ENCODE measurements around the gene EBNA1BP2. TPM values are rescaled to one million over a fixed set of nuclear protein-coding genes. Genes with fewer than 3 reads are reported as not detected.
"Not testable (repeated sequence)": the region's sequence is repeated elsewhere in the genome, so short reads cannot be mapped to it uniquely, and the experiment has no call there.

EBNA1BP2 gene
- total RNA-seq, 1 experiment from 2014 or later, result 169 TPM

GRCh38 chr1:43217747-43218146, 45.7 kb upstream of the EBNA1BP2 start:
- Histone ChIP-seq H3K36me3 (ENCODE audit: insufficient read depth, low read length, poor library complexity, severe bottlenecking) (no peaks in the 10 kb centered on the region), H3K27ac (ENCODE audit: low read depth, low read length, poor library complexity, severe bottlenecking) (no peak overlapping the region), H3K4me3 (ENCODE audit: low read depth, low read length, poor library complexity, severe bottlenecking) (no peak overlapping the region), H3K27me3 (replicated peaks; ENCODE audit: insufficient read depth, low read depth, low read length, poor library complexity) (no peaks in the 10 kb centered on the region), H3K4me1 (ENCODE audit: insufficient read depth, low read length, poor library complexity, severe bottlenecking) (no peaks in the 10 kb centered on the region), H3K9me3 (ENCODE audit: low read depth, low read length, poor library complexity, severe bottlenecking) (no peaks in the 10 kb centered on the region)
- no TSS peak for BruUV-seq (replicated peaks)
- TF ChIP-seq EZH2 (IDR thresholded peaks at IDR 0.05; ENCODE audit: borderline replicate concordance, low read depth, low read length, poor library complexity, severe bottlenecking) (no peak), CTCF (conservative IDR thresholded peaks at IDR 0.05; ENCODE audit: low read depth, low read length) (no peak)
- ChIA-PET CTCF (no interaction called here), POLR2A (ENCODE audit: low non-redundant PET) (no interaction called here)
- intact Hi-C loops (cut with micrococcal nuclease; ENCODE audit: unreplicated experiment), result no loop called here
- no peak for DNase-seq (ENCODE audit: low spot score)

GRCh38 chr1:43214501-43215444, 42.7 kb upstream of the EBNA1BP2 start:
- H3K36me3 ChIP-seq (ENCODE audit: insufficient read depth, low read length, poor library complexity, severe bottlenecking), result no peaks in the 10 kb centered on the region
- no peak overlapping the region for H3K4me3 ChIP-seq (ENCODE audit: low read depth, low read length, poor library complexity, severe bottlenecking)
- TF ChIP-seq CTCF (conservative IDR thresholded peaks at IDR 0.05; ENCODE audit: low read depth, low read length) (no peak), EZH2 (IDR thresholded peaks at IDR 0.05; ENCODE audit: borderline replicate concordance, low read depth, low read length, poor library complexity, severe bottlenecking) (no peak)
- ChIA-PET POLR2A (ENCODE audit: low non-redundant PET) (no interaction called here), CTCF (no interaction called here)
- H3K9me3 ChIP-seq (ENCODE audit: low read depth, low read length, poor library complexity, severe bottlenecking), result no peaks in the 10 kb centered on the region
- H3K27ac ChIP-seq (ENCODE audit: low read depth, low read length, poor library complexity, severe bottlenecking), result no peak overlapping the region
- no peaks in the 10 kb centered on the region for H3K4me1 ChIP-seq (ENCODE audit: insufficient read depth, low read length, poor library complexity, severe bottlenecking)
- intact Hi-C loops (cut with micrococcal nuclease; ENCODE audit: unreplicated experiment), result no loop called here
- no peak for DNase-seq (ENCODE audit: low spot score)
- no peaks in the 10 kb centered on the region for H3K27me3 ChIP-seq (replicated peaks; ENCODE audit: insufficient read depth, low read depth, low read length, poor library complexity)
- BruUV-seq (replicated peaks), result no TSS peak

- DNase-seq (ENCODE audit: low spot score); H3K4me3 ChIP-seq (ENCODE audit: low read depth, low read length, poor library complexity, severe bottlenecking); H3K27me3 ChIP-seq (replicated peaks; ENCODE audit: insufficient read depth, low read depth, low read length, poor library complexity); BruUV-seq (replicated peaks); H3K27ac ChIP-seq (ENCODE audit: low read depth, low read length, poor library complexity, severe bottlenecking); H3K36me3 ChIP-seq (ENCODE audit: insufficient read depth, low read length, poor library complexity, severe bottlenecking); intact Hi-C loops (cut with micrococcal nuclease; ENCODE audit: unreplicated experiment); H3K9me3 ChIP-seq (ENCODE audit: low read depth, low read length, poor library complexity, severe bottlenecking); POLR2A ChIA-PET (ENCODE audit: low non-redundant PET): not testable (repeated sequence)
- CTCF ChIA-PET, result interaction anchor here (1.1 kb wide), 1 partner anchor 19 kb away, joined by 3 read pairs; no protein-coding TSS in a partner anchor
- H3K4me1 ChIP-seq (ENCODE audit: insufficient read depth, low read length, poor library complexity, severe bottlenecking), result peaks cover 33% of the 10 kb centered on the region
Observed at GRCh38 chr1:43208277-43208676, 36.2 kb upstream of the EBNA1BP2 start.

Measured in A673 (cell line).